Measurements from ENCODE around the gene EIF2S3B.

The EIF2S3B gene

DNA sequence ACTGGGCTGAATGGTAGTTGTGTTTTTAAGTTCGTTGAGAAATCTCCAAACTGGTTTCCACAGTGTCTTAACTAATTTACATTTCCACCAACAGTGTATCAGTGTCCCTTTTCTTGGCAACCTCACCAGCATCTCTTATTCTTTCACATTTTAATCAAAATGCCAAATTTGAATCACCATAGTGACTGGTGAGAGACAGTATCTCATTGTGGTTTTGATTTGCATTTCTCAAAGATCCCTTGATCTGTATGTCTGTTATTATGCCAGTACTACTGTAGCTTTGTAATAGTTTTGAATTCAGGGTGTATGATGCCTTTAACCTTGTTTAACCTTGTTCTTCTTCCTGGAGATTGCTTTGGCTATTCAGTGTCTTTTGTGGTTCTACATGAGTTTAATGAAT, 2.2 kb upstream of the EIF2S3B start:
- Histone ChIP-seq H3K4me3 (ENCODE audit: low read length in 2 of 2) (no peak overlapping the region), H3K14ac (ENCODE audit: low read length) (no peak overlapping the region), H4K91ac (ENCODE audit: low read depth, low read length, poor library complexity) (no peak overlapping the region), H3K27ac (replicated peaks; ENCODE audit: low read length) (no peak overlapping the region), H3K9ac (ENCODE audit: low read depth, low read length, poor library complexity) (no peak overlapping the region), H2AK5ac (ENCODE audit: low read depth, low read length) (no peak overlapping the region), H2AFZ (ENCODE audit: low read length) (no peak overlapping the region), H2BK12ac (ENCODE audit: low read length) (no peak overlapping the region), H4K8ac (ENCODE audit: low read depth, low read length) (no peak overlapping the region), H3K36me3 (replicated peaks in 1 of 2; ENCODE audit: control insufficient read depth in 2 of 2, insufficient read depth in 2 of 2, low read length in 2 of 2) (no peaks in the 10 kb centered on the region), H2BK15ac (ENCODE audit: low read length) (no peak overlapping the region), H3K4me1 (ENCODE audit: control insufficient read depth in 2 of 2, insufficient read depth in 1 of 2, low read depth in 1 of 2, low read length in 2 of 2) (no peaks in the 10 kb centered on the region), H3K18ac (ENCODE audit: low read length) (no peak overlapping the region), H2BK120ac (ENCODE audit: low read depth, low read length) (no peak overlapping the region), H3K4me2 (ENCODE audit: insufficient read depth, low read length, poor library complexity, severe bottlenecking) (no peak overlapping the region), H3K27me3 (ENCODE audit: control insufficient read depth in 3 of 3, insufficient read depth in 3 of 3, low read depth in 1 of 3, low read length in 3 of 3) (peaks cover 0 to 8% (median 0%) of the 10 kb centered on the region in 3 experiments), H3K9me3 (replicated peaks in 1 of 2; ENCODE audit: control insufficient read depth in 2 of 2, insufficient read depth in 1 of 2, low read depth in 1 of 2, low read length in 2 of 2) (no peaks in the 10 kb centered on the region), H3K79me1 (ENCODE audit: low read depth, low read length) (no peaks in the 10 kb centered on the region), H3K4ac (ENCODE audit: low read length) (no peak overlapping the region), H3K23ac (ENCODE audit: low read depth, low read length, poor library complexity) (no peak overlapping the region), H2BK5ac (ENCODE audit: low read length) (no peak overlapping the region)
- no CpG with 5 or more reads among the region's 1 CpG for WGBS, 2 donors (ENCODE audit: extremely low coverage in 2 of 2, insufficient read length in 2 of 2, insufficient replicate concordance in 1 of 2)
- DNase-seq (ENCODE audit: low spot score) = no peak

DNA sequence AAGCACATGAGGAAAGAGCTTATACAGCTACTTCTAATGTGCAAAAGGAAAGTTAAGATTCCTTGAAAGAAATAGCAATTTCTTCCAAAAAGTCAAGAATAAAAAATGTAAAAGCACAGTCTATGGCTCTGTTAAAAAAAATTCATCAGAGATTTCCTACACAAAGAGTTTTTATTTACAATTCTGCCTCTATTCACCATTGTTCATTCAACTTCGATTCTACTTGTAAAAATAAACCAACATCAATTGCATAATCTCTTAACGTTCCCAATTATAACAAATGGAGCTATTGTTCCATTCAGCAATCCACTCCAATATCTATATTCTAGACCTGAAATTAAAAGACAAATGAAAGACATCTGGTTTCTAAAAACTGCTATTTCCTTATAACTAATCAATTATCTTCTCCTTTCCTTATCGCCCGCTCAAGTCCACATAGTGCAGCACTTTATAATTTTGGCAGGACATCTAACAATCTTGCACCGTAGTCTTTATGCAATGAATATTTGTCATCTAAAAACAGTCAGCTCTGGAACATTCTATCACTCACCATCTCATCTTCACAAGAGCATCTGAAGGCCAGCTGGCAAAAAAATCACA, 6.2 kb downstream of the EIF2S3B start:
- no peaks in the 10 kb centered on the region for H3K79me1 ChIP-seq (ENCODE audit: low read depth, low read length)
- H2BK15ac ChIP-seq (ENCODE audit: low read length) = no peak overlapping the region
- no peaks in the 10 kb centered on the region for H3K27me3 ChIP-seq (ENCODE audit: control insufficient read depth in 3 of 3, insufficient read depth in 3 of 3, low read depth in 1 of 3, low read length in 3 of 3)
- no peak overlapping the region for H3K23ac ChIP-seq (ENCODE audit: low read depth, low read length, poor library complexity)
- DNase-seq (ENCODE audit: low spot score) = no peak
- H2BK120ac ChIP-seq (ENCODE audit: low read depth, low read length) = no peak overlapping the region
- H3K18ac ChIP-seq (ENCODE audit: low read length) = no peak overlapping the region
- no peak overlapping the region for H3K27ac ChIP-seq (replicated peaks; ENCODE audit: low read length)
- no peaks in the 10 kb centered on the region for H3K36me3 ChIP-seq (replicated peaks in 1 of 2; ENCODE audit: control insufficient read depth in 2 of 2, insufficient read depth in 2 of 2, low read length in 2 of 2)
- H2AK5ac ChIP-seq (ENCODE audit: low read depth, low read length) = no peak overlapping the region
- no peak overlapping the region for H3K4me2 ChIP-seq (ENCODE audit: insufficient read depth, low read length, poor library complexity, severe bottlenecking)
- H3K4me3 ChIP-seq (ENCODE audit: low read length in 2 of 2) = no peak overlapping the region
- WGBS, 2 donors (ENCODE audit: extremely low coverage in 2 of 2, insufficient read length in 2 of 2, insufficient replicate concordance in 1 of 2) = 100% methylated on average over 2 of the region's 5 CpGs; no CpG with 5 or more reads in 1 of the 2 donors
- H2BK5ac ChIP-seq (ENCODE audit: low read length) = no peak overlapping the region
- no peak overlapping the region for H3K9ac ChIP-seq (ENCODE audit: low read depth, low read length, poor library complexity)
- no peak overlapping the region for H4K8ac ChIP-seq (ENCODE audit: low read depth, low read length)
- H3K4me1 ChIP-seq (ENCODE audit: control insufficient read depth in 2 of 2, insufficient read depth in 1 of 2, low read depth in 1 of 2, low read length in 2 of 2) = no peaks in the 10 kb centered on the region
- no peaks in the 10 kb centered on the region for H3K9me3 ChIP-seq (replicated peaks in 1 of 2; ENCODE audit: control insufficient read depth in 2 of 2, insufficient read depth in 1 of 2, low read depth in 1 of 2, low read length in 2 of 2)
- no peak overlapping the region for H4K91ac ChIP-seq (ENCODE audit: low read depth, low read length, poor library complexity)
- no peak overlapping the region for H3K4ac ChIP-seq (ENCODE audit: low read length)
- H2AFZ ChIP-seq (ENCODE audit: low read length) = no peak overlapping the region
- no peak overlapping the region for H2BK12ac ChIP-seq (ENCODE audit: low read length)
- H3K14ac ChIP-seq (ENCODE audit: low read length) = no peak overlapping the region

DNA sequence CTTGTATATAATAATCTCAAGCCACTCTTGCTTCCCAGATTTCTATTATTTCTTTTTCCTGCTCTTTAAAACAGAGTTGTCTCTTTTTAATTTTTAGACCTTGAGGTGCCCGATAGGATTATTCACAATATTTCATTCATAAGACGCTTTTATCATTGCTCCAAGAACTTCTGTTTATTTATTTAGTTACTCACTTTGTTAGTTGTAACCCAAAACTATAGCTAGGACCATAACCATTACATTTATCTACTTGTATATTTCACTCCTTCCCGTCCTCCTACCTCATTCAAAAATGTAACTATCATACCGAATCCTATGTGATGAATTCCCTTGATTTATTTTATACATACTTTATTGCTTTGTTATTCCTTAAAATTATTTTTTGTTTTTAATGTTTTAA, 7.1 kb downstream of the EIF2S3B start:
- H3K4me2 ChIP-seq (ENCODE audit: insufficient read depth, low read length, poor library complexity, severe bottlenecking) = no peak overlapping the region
- WGBS, 2 donors (ENCODE audit: extremely low coverage in 2 of 2, insufficient read length in 2 of 2, insufficient replicate concordance in 1 of 2) = 100% methylated on average over 2 of the region's 4 CpGs
- H4K8ac ChIP-seq (ENCODE audit: low read depth, low read length) = no peak overlapping the region
- no peaks in the 10 kb centered on the region for H3K79me1 ChIP-seq (ENCODE audit: low read depth, low read length)
- H3K4me3 ChIP-seq (ENCODE audit: low read length in 2 of 2) = no peak overlapping the region
- H3K27ac ChIP-seq (replicated peaks; ENCODE audit: low read length) = no peak overlapping the region
- no peaks in the 10 kb centered on the region for H3K27me3 ChIP-seq (ENCODE audit: control insufficient read depth in 3 of 3, insufficient read depth in 3 of 3, low read depth in 1 of 3, low read length in 3 of 3)
- no peaks in the 10 kb centered on the region for H3K4me1 ChIP-seq (ENCODE audit: control insufficient read depth in 2 of 2, insufficient read depth in 1 of 2, low read depth in 1 of 2, low read length in 2 of 2)
- H4K91ac ChIP-seq (ENCODE audit: low read depth, low read length, poor library complexity) = no peak overlapping the region
- no peak overlapping the region for H3K14ac ChIP-seq (ENCODE audit: low read length)
- H2BK15ac ChIP-seq (ENCODE audit: low read length) = no peak overlapping the region
- no peak overlapping the region for H3K18ac ChIP-seq (ENCODE audit: low read length)
- no peaks in the 10 kb centered on the region for H3K36me3 ChIP-seq (replicated peaks in 1 of 2; ENCODE audit: control insufficient read depth in 2 of 2, insufficient read depth in 2 of 2, low read length in 2 of 2)
- H3K9ac ChIP-seq (ENCODE audit: low read depth, low read length, poor library complexity) = no peak overlapping the region
- H2BK120ac ChIP-seq (ENCODE audit: low read depth, low read length) = no peak overlapping the region
- DNase-seq (ENCODE audit: low spot score) = no peak
- no peaks in the 10 kb centered on the region for H3K9me3 ChIP-seq (replicated peaks in 1 of 2; ENCODE audit: control insufficient read depth in 2 of 2, insufficient read depth in 1 of 2, low read depth in 1 of 2, low read length in 2 of 2)
- no peak overlapping the region for H2BK5ac ChIP-seq (ENCODE audit: low read length)
- no peak overlapping the region for H3K23ac ChIP-seq (ENCODE audit: low read depth, low read length, poor library complexity)
- H3K4ac ChIP-seq (ENCODE audit: low read length) = no peak overlapping the region
- no peak overlapping the region for H2BK12ac ChIP-seq (ENCODE audit: low read length)
- no peak overlapping the region for H2AK5ac ChIP-seq (ENCODE audit: low read depth, low read length)
- no peak overlapping the region for H2AFZ ChIP-seq (ENCODE audit: low read length)

DNA sequence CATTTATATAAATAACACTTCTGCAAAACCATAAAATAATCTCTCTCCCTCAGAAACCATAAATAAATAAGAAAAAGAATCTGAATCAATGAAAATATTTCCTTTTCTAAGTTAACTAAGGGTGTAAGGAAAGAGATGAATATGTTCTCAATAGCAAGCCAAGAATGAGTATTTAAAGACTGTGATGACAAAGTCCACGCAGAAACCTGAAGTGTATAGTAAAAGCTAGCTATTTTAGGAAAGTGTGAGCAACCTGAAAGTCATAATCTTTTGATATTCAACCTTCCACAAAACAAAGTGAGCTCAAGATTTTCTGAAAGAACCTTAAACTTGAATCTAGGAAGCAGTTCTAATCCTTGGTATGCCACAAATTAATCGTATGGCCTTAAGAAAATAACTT, 15.9 kb downstream of the EIF2S3B start:
- no peaks in the 10 kb centered on the region for H3K36me3 ChIP-seq (replicated peaks in 1 of 2; ENCODE audit: control insufficient read depth in 2 of 2, insufficient read depth in 2 of 2, low read length in 2 of 2)
- H3K23ac ChIP-seq (ENCODE audit: low read depth, low read length, poor library complexity) = no peak overlapping the region
- no peak overlapping the region for H3K18ac ChIP-seq (ENCODE audit: low read length)
- H3K9me3 ChIP-seq (replicated peaks in 1 of 2; ENCODE audit: control insufficient read depth in 2 of 2, insufficient read depth in 1 of 2, low read depth in 1 of 2, low read length in 2 of 2) = no peaks in the 10 kb centered on the region
- no peak overlapping the region for H3K4me2 ChIP-seq (ENCODE audit: insufficient read depth, low read length, poor library complexity, severe bottlenecking)
- H2AK5ac ChIP-seq (ENCODE audit: low read depth, low read length) = no peak overlapping the region
- H3K27me3 ChIP-seq (ENCODE audit: control insufficient read depth in 3 of 3, insufficient read depth in 3 of 3, low read depth in 1 of 3, low read length in 3 of 3) = no peaks in the 10 kb centered on the region
- no peak overlapping the region for H4K8ac ChIP-seq (ENCODE audit: low read depth, low read length)
- H3K79me1 ChIP-seq (ENCODE audit: low read depth, low read length) = no peaks in the 10 kb centered on the region
- H3K14ac ChIP-seq (ENCODE audit: low read length) = no peak overlapping the region
- DNase-seq (ENCODE audit: low spot score) = no peak
- H3K4ac ChIP-seq (ENCODE audit: low read length) = no peak overlapping the region
- no peak overlapping the region for H3K9ac ChIP-seq (ENCODE audit: low read depth, low read length, poor library complexity)
- no peak overlapping the region for H3K4me3 ChIP-seq (ENCODE audit: low read length in 2 of 2)
- no CpG with 5 or more reads among the region's 2 CpGs for WGBS, 2 donors (ENCODE audit: extremely low coverage in 2 of 2, insufficient read length in 2 of 2, insufficient replicate concordance in 1 of 2)
- no peak overlapping the region for H3K27ac ChIP-seq (replicated peaks; ENCODE audit: low read length)
- no peak overlapping the region for H2BK5ac ChIP-seq (ENCODE audit: low read length)
- H2BK15ac ChIP-seq (ENCODE audit: low read length) = no peak overlapping the region
- H4K91ac ChIP-seq (ENCODE audit: low read depth, low read length, poor library complexity) = no peak overlapping the region
- H3K4me1 ChIP-seq (ENCODE audit: control insufficient read depth in 2 of 2, insufficient read depth in 1 of 2, low read depth in 1 of 2, low read length in 2 of 2) = no peaks in the 10 kb centered on the region
- no peak overlapping the region for H2BK120ac ChIP-seq (ENCODE audit: low read depth, low read length)
- H2AFZ ChIP-seq (ENCODE audit: low read length) = no peak overlapping the region
- H2BK12ac ChIP-seq (ENCODE audit: low read length) = no peak overlapping the region
